KMS-11 (cell line): ENCODE data around the gene CCDC142.
"Not testable (repeated sequence)": the region's sequence is repeated elsewhere in the genome, so short reads cannot be mapped to it uniquely, and the experiment has no call there.

ENCODE experiments used
- H2AFZ ChIP-seq: fragments of 200-600 bp; sonication (generic); 2 replicates; pipeline ENCODE4 v1.6.1; 2016; ENCODE audit warnings: antibody characterized with exemption, mixed run types, low read depth
- H3K27ac ChIP-seq: fragments of 200-600 bp; sonication (generic); 2 replicates; pipeline ENCODE4 v1.6.1; 2016; ENCODE audit warnings: mild to moderate bottlenecking, mixed run types
- H3K27me3 ChIP-seq: fragments of 200-600 bp; sonication (generic); 2 replicates; pipeline ENCODE4 v1.6.1; 2017; ENCODE audit warnings: mild to moderate bottlenecking, low read depth, mixed run types, moderate library complexity; ENCODE audit not compliant: insufficient read depth
- H3K36me3 ChIP-seq: fragments of 200-600 bp; sonication (generic); 2 replicates; pipeline ENCODE4 v1.6.1; 2017; ENCODE audit warnings: mild to moderate bottlenecking, mixed run types; ENCODE audit not compliant: insufficient read depth
- H3K4me1 ChIP-seq: fragments of 200-600 bp; sonication (generic); 2 replicates; pipeline ENCODE4 v1.6.1; 2016; ENCODE audit warnings: mild to moderate bottlenecking, low read depth, mixed run types; ENCODE audit not compliant: poor library complexity, severe bottlenecking
- H3K4me2 ChIP-seq: fragments of 200-600 bp; sonication (generic); 2 replicates; pipeline ENCODE4 v1.7.0; 2016; ENCODE audit warnings: mild to moderate bottlenecking, mixed run types
- H3K4me3 ChIP-seq: fragments of 200-600 bp; sonication (generic); IDR thresholded peaks from 2 replicates; pipeline ENCODE4 v1.6.1; 2017; ENCODE audit warnings: low read depth, low read length, mixed read lengths; ENCODE audit not compliant: insufficient read depth
- H3K79me2 ChIP-seq: fragments of 200-600 bp; sonication (generic); 2 replicates; pipeline ENCODE4 v1.6.1; 2016; ENCODE audit warnings: low read depth, mixed run types; ENCODE audit not compliant: insufficient read depth
- H3K9ac ChIP-seq: fragments of 200-600 bp; sonication (generic); 2 replicates; pipeline ENCODE4 v1.6.1; 2016; ENCODE audit warnings: mild to moderate bottlenecking, mixed run types
- H4K20me1 ChIP-seq: fragments of 200-600 bp; sonication (generic); 2 replicates; pipeline ENCODE4 v1.6.1; 2016; ENCODE audit warnings: mild to moderate bottlenecking, mixed run types; ENCODE audit not compliant: insufficient read depth
- TF ChIP-seq, protein P1 (sequence below): fragments of 200-600 bp; sonication (generic); conservative IDR thresholded peaks from 2 replicates; pipeline ENCODE4 v1.6.1; 2017; ENCODE audit warnings: low read depth, mild to moderate bottlenecking, antibody characterized with exemption, low read length, moderate library complexity, mixed read lengths

The CCDC142 gene

DNA sequence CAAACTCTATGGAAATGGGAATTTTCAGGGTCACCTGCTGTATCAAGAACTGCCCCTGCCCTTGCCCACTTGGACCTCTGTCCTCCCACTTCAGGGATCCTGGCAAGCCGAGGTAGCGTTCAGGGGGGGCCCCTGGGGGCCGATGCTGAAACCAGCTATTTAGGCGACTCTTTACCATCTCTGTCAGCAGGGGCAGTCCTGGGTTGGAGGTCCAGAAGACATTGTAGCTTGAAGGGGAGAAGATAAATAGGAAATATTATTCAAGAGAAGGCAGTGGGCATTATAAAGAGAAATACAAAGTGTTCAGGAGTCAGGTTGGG is 20.1 kb downstream of the CCDC142 start:
- Histone ChIP-seq H2AFZ (no peak overlapping the region), H3K36me3 (no peaks in the 10 kb centered on the region), H3K27ac (no peak overlapping the region), H4K20me1 (no peaks in the 10 kb centered on the region), H3K79me2 (peaks cover 19% of the 10 kb centered on the region), H3K4me1 (peaks cover 17% of the 10 kb centered on the region), H3K4me2 (no peak overlapping the region), H3K4me3 (no peak overlapping the region), H3K27me3 (no peaks in the 10 kb centered on the region), H3K9ac (no peak overlapping the region)
- TF ChIP-seq, protein P1, sequence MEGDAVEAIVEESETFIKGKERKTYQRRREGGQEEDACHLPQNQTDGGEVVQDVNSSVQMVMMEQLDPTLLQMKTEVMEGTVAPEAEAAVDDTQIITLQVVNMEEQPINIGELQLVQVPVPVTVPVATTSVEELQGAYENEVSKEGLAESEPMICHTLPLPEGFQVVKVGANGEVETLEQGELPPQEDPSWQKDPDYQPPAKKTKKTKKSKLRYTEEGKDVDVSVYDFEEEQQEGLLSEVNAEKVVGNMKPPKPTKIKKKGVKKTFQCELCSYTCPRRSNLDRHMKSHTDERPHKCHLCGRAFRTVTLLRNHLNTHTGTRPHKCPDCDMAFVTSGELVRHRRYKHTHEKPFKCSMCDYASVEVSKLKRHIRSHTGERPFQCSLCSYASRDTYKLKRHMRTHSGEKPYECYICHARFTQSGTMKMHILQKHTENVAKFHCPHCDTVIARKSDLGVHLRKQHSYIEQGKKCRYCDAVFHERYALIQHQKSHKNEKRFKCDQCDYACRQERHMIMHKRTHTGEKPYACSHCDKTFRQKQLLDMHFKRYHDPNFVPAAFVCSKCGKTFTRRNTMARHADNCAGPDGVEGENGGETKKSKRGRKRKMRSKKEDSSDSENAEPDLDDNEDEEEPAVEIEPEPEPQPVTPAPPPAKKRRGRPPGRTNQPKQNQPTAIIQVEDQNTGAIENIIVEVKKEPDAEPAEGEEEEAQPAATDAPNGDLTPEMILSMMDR = no peak

DNA sequence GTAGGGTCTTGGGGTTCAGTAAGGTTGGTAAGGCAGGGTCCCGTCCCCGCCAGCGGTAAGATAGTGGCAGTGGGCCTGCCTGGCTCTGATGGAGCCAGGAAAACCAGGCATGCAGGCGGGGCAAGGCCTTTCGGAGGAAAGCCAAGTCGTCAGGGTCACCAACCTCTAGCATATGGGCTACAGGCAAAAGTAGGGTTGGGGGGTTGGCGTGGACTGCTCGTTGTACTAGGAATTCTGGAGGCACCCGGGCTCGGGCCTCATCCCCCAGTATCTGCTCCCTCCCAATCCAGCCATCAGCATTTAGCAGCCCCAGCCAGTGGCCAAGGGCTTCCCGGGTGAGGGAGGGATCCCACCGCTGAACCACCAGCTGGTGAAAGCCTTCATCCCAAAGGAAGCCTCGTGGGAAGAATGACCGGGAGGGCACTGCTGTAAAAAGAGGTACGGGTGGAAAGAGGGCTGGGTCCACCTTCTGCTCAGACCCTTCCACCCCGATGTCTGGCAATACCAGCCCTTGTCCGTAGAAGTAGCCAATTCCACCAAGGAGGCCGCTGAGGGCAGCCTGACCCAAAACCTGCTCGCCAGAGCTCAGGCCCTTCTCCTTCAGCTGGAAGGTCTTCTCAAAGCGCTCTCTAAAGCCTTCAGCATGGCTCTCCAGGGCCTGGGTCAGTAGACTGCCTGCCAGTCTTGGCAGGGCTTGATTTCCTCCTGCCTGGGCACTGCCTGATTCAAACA is 20.6 kb downstream of the CCDC142 start:
- Histone ChIP-seq H3K27ac (no peak overlapping the region), H3K27me3 (no peaks in the 10 kb centered on the region), H3K4me3 (no peak overlapping the region), H3K4me2 (no peak overlapping the region), H3K9ac (no peak overlapping the region), H4K20me1 (no peaks in the 10 kb centered on the region), H2AFZ (no peak overlapping the region), H3K36me3 (no peaks in the 10 kb centered on the region), H3K79me2 (peaks cover 19% of the 10 kb centered on the region), H3K4me1 (peaks cover 17% of the 10 kb centered on the region)
- TF ChIP-seq, protein P1 = no peak

DNA sequence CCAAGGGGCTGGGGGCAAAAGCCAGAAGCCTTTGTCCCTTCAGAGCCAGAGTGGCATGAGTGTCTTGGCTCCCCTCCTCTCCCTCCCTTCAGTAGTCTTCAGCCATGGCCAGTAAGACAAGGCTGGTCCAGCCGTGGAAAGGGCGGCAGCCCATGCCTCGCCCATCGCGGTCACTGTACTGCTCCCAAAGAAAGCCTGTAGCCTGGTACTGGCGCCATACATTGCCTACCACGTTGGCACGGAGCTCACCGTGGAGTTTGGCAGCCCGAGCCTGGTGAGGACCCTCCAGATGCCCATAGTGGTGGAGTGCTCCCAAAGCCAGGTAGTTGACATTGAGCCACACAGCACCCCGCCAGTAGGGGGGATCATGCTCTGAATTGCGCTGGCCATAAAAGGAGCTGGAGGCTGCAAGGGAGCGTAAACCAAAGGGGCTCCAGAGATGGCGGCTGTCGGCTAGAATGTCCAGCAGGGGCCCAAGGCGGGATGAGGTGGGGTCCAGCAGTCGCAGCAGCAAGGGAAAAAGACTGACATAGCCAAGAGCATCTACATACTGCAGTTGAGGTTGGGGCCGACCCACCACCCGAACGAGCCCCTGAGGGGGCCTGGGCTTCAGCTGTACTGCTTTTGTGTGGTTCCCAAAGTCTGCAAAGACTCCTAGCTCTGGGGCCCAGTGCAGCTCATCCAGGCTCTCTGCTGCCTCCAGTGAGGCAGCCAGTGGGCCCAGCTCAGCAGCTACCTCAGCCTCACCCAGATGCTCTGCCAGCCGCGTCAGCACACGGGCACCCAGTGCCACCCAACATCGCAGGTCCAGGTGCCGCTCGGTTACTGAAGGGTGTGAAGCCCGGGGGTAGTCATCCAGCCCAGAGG is 21.4 kb downstream of the CCDC142 start:
- Histone ChIP-seq H3K4me3 (no peak overlapping the region), H3K4me1 (peaks cover 22% of the 10 kb centered on the region), H4K20me1 (no peaks in the 10 kb centered on the region), H3K79me2 (peaks cover 19% of the 10 kb centered on the region), H2AFZ (no peak overlapping the region), H3K36me3 (no peaks in the 10 kb centered on the region), H3K27ac (no peak overlapping the region), H3K9ac (no peak overlapping the region), H3K27me3 (no peaks in the 10 kb centered on the region), H3K4me2 (no peak overlapping the region)
- TF ChIP-seq, protein P1 = peak; percentile 44; the same call in 1 of the 2 replicates

DNA sequence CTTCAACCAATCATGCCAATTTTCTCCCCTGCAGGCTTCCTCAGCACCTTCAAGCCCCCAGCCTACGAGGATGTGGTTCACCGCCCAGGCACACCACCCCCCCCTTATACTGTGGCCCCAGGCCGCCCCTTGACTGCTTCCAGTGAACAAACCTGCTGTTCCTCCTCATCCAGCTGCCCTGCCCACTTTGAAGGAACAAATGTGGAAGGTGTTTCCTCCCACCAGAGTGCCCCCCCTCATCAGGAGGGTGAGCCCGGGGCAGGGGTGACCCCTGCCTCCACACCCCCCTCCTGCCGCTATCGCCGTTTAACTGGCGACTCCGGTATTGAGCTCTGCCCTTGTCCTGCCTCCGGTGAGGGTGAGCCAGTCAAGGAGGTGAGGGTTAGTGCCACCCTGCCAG is 22.6 kb downstream of the CCDC142 start:
- not testable (repeated sequence) for H3K27me3 ChIP-seq, H4K20me1 ChIP-seq, H3K27ac ChIP-seq, H2AFZ ChIP-seq, H3K9ac ChIP-seq, H3K4me2 ChIP-seq, H3K4me3 ChIP-seq, H3K36me3 ChIP-seq
- Histone ChIP-seq H3K4me1 (peaks cover 26% of the 10 kb centered on the region), H3K79me2 (peaks cover 31% of the 10 kb centered on the region)

DNA sequence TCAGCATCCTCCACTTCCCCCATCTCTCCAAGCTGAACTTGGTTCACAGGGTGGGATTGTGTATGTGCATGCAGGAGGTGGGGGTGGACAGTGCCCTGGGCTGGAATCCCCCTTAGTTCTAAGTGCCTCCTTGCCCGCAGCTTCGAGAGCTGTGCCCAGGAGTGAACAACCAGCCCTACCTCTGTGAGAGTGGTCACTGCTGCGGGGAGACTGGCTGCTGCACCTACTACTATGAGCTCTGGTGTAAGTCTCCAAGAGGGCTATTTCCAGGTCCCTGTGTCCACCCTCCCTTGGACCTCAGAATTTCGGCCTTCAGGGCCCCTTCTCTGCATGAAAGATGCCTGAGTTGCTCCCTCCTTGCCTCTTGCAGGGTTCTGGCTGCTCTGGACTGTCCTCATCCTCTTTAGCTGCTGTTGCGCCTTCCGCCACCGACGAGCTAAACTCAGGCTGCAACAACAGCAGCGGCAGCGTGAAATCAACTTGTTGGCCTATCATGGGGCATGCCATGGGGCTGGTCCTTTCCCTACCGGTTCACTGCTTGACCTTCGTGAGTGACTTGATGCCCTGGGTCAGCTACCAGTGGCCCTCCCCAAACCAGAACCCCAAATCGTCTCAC is 23.2 kb downstream of the CCDC142 start:
- peaks cover 29% of the 10 kb centered on the region for H3K79me2 ChIP-seq
- not testable (repeated sequence) for H3K4me3 ChIP-seq, H4K20me1 ChIP-seq, H2AFZ ChIP-seq, H3K36me3 ChIP-seq, H3K27me3 ChIP-seq, H3K27ac ChIP-seq, H3K9ac ChIP-seq
- H3K4me1 ChIP-seq = peaks cover 26% of the 10 kb centered on the region
- H3K4me2 ChIP-seq = peak overlapping the region; percentile 85; the same call in 1 of the 2 replicates
